MM.1S (cell line): ENCODE measurements around the gene DPP10.

ENCODE experiments used
- EZH2 ChIP-seq: fragments of 300-600 bp; sonication (generic); optimal IDR thresholded peaks from 2 replicates; pipeline ENCODE3; 2017; ENCODE audit warnings: low read depth, mild to moderate bottlenecking, antibody characterized with exemption, low read length, mixed read lengths
- EZH2phosphoT487 ChIP-seq: fragments of 300-600 bp; sonication (generic); IDR thresholded peaks from 2 replicates; pipeline ENCODE4 v1.6.1; 2018; ENCODE audit warnings: antibody characterized with exemption, low read length
- TF ChIP-seq, protein P1 (sequence below): fragments of 300-600 bp; sonication (generic); IDR thresholded peaks from 2 replicates; pipeline ENCODE4 v1.5.1; 2016; ENCODE audit warnings: antibody characterized with exemption, low read length, mixed read lengths

DNA sequence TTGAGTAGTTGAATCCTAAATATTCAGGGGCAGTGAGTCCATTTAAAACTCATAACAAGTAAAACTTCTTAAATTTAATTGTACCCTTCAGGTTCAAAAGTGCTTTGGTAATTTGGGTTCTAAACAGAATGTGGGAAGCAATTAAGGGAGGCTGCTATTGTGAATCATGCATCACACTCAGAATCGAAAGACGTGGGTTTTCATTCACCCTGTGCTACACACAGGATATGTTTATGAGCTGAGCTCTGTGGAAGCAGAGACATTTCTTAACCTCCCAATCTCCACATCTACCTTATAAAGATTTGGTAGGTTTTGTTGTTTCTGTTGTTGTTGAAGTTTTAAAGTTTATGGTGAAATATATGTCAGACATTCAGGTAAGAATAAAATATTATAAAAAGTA, 633.4 kb downstream of the DPP10 start:
- TF ChIP-seq, protein P1, sequence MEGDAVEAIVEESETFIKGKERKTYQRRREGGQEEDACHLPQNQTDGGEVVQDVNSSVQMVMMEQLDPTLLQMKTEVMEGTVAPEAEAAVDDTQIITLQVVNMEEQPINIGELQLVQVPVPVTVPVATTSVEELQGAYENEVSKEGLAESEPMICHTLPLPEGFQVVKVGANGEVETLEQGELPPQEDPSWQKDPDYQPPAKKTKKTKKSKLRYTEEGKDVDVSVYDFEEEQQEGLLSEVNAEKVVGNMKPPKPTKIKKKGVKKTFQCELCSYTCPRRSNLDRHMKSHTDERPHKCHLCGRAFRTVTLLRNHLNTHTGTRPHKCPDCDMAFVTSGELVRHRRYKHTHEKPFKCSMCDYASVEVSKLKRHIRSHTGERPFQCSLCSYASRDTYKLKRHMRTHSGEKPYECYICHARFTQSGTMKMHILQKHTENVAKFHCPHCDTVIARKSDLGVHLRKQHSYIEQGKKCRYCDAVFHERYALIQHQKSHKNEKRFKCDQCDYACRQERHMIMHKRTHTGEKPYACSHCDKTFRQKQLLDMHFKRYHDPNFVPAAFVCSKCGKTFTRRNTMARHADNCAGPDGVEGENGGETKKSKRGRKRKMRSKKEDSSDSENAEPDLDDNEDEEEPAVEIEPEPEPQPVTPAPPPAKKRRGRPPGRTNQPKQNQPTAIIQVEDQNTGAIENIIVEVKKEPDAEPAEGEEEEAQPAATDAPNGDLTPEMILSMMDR = no peak
- TF ChIP-seq EZH2 (no peak), EZH2phosphoT487 (no peak)
